Cortex of kidney (tissue), 1 donor: Measurements from ENCODE around the gene HSD17B13.

Source experiments
- DNase-seq: peaks from one replicate; lab custom pipeline; 2025; lab: John Stamatoyannopoulos, UW

Gene HSD17B13

GRCh38 chr4:87262886-87263285 is 59.8 kb downstream of the HSD17B13 start:
- no peak for DNase-seq

GRCh38 chr4:87260477-87260876 is 62.2 kb downstream of the HSD17B13 start:
- no peak for DNase-seq

GRCh38 chr4:87258677-87259076 is 64.0 kb downstream of the HSD17B13 start:
- no peak for DNase-seq

GRCh38 chr4:87257523-87257922 is 65.2 kb downstream of the HSD17B13 start:
- no peak for DNase-seq

GRCh38 chr4:87255755-87256154 is 66.9 kb downstream of the HSD17B13 start:
- DNase-seq, result no peak
